ENCODE data around the gene HYLS1. TPM values are rescaled to one million over a fixed set of nuclear protein-coding genes. Genes with fewer than 3 reads are reported as not detected.

Gene HYLS1
- total RNA-seq, 3 donors from 2014 or later = 4.6 to 7.5 (median 7.1) TPM

DNA sequence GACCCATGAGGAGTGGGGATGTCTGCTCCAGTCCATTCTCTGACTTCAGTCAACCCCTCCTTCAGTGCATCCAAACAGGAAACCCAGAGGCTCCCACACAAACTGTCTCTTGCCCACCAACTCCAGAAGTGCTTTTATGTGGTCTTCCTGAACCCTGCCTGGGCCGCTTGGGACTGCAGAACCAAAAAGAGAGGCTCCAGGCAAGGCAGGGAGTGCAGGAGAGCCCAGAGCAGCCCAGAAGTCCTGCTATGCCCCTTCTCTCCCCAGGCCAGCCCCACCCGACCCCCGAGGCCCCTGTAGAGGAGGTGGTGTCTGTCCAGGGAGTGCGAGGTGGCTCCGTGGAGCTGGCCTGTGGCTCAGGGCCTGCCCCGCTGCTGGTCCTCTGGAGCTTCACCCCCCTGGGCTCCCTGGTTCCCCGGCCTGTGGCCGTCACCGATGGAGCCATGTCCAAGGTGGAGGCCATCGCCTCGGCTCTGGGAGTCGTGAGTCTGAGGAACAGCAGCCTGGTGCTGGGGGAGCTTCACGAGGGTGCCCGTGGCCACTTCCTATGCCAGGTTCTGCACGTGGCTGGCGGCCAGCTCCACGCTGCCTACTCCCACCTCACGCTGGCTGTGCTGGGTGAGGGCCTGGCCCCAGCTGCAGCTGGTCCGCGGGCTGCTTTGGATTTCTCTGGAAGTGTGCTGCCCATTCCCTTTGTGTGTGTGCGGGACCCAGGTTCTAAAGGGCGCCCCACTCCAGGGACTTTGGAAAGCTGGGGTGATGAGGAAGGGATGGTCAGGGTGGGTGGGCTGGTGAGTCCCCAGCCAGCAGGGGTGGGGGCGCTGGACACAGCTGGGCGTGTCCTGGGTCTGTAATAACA is 60.2 kb downstream of the HYLS1 start:
- DNase-seq (no peak), ATAC-seq (no peak)
- no peak for TF ChIP-seq CTCF (IDR thresholded peaks at IDR 0.05)
- no peak overlapping the region for H3K4me3 ChIP-seq
- no peaks in the 10 kb centered on the region for H3K36me3 ChIP-seq (ENCODE audit: low read depth)
- intact Hi-C loops (cut with DNase I, micrococcal nuclease) = no loop called here
- H3K4me1 ChIP-seq (ENCODE audit: low read depth) = no peaks in the 10 kb centered on the region
- H3K9me3 ChIP-seq = no peaks in the 10 kb centered on the region

- Histone ChIP-seq H3K9me3 (no peaks in the 10 kb centered on the region), H3K4me3 (no peak overlapping the region), H3K36me3 (ENCODE audit: low read depth) (no peaks in the 10 kb centered on the region), H3K4me1 (ENCODE audit: low read depth) (no peaks in the 10 kb centered on the region)
- TF ChIP-seq CTCF (IDR thresholded peaks at IDR 0.05) = no peak
- DNase-seq (no peak), ATAC-seq (no peak)
- intact Hi-C loops (cut with DNase I, micrococcal nuclease) = no loop called here
Observed at GRCh38 chr11:125948278-125949051, 61.0 kb downstream of the HYLS1 start.

DNA sequence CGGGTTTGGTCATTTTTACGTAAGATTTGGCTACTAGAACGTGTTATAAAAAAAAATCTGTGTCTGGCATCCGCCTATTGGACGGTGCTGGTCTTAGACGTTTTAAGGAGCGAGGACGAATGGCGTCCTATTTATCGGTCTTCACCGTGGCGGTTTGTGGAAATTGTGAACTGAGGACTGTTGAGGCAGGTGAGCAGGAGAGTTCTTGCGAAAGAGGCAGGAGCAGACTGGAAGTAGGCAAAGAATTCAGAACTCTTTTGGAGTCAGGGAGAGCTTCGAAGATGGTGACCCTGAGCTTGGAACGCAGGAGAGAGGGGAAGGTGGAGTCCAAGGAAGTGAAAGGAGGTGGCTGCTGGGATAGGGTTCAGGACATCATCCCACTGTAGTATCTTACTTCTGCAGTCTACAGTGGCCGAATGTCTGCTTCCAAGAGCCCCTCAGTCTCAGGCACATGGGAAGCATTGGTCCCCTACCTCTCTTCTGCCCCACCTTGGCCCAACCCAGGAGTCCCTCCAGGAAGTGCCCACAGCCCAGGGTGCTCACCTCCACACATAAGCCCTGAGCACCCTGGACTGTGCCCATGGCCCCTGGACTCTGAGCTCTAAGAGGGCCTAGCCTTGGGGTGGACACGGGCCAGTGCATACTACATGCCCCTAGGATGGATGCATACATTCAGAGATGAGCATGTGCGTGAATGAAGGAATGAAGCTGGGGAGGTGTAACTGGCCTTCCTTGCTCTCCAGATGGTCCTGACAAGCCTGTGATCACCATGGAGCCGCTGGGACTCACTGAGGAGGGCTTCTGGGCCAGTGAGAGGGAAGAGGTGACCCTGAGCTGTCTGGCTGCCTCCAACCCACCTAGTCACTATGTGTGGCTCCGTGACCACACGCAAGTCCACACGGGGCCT is 62.1 kb downstream of the HYLS1 start:
- TF ChIP-seq CTCF (IDR thresholded peaks at IDR 0.05) = no peak
- intact Hi-C loops (cut with DNase I, micrococcal nuclease) = no loop called here
- no peak for ATAC-seq
- no peaks in the 10 kb centered on the region for H3K36me3 ChIP-seq (ENCODE audit: low read depth)
- DNase-seq = no peak
- H3K4me1 ChIP-seq (ENCODE audit: low read depth) = no peaks in the 10 kb centered on the region
- H3K9me3 ChIP-seq = no peaks in the 10 kb centered on the region
- H3K4me3 ChIP-seq = no peak overlapping the region

GRCh38 chr11:125950178-125950490 is 62.7 kb downstream of the HYLS1 start:
- Histone ChIP-seq H3K4me1 (ENCODE audit: low read depth) (no peaks in the 10 kb centered on the region), H3K36me3 (ENCODE audit: low read depth) (no peaks in the 10 kb centered on the region), H3K4me3 (no peak overlapping the region), H3K9me3 (no peaks in the 10 kb centered on the region)
- no peak for ATAC-seq
- intact Hi-C loops (cut with DNase I, micrococcal nuclease) = no loop called here
- DNase-seq = no peak
- no peak for TF ChIP-seq CTCF (IDR thresholded peaks at IDR 0.05)

Other genes starting within 250 kb of the HYLS1 start
- gene ACRV1, start 206.8 kb upstream of the HYLS1 start, total RNA-seq = under 1 TPM in 1 of 3 donors, not detected in 2; 0.38 TPM
- not detected for gene PATE1, start 141.4 kb upstream of the HYLS1 start, total RNA-seq
- gene PATE2, start 108.8 kb upstream of the HYLS1 start, total RNA-seq = under 1 TPM in 1 of 3 donors, not detected in 2; 0.22 TPM
- not detected for gene PATE3, start 99.5 kb upstream of the HYLS1 start, total RNA-seq
- not detected for gene PATE4, start 54.4 kb upstream of the HYLS1 start, total RNA-seq
- 10 to 100 TPM in 1 of 3 donors, 1 to 10 TPM in 2; 5.4 to 13.0 (median 7.6) TPM for gene PUS3, start 15.5 kb downstream of the HYLS1 start, total RNA-seq
- gene DDX25, start 16.8 kb downstream of the HYLS1 start, total RNA-seq = under 1 TPM in 2 of 3 donors, not detected in 1; 0.05 to 0.54 TPM
- under 1 TPM in 1 of 3 donors, not detected in 2; 0.09 TPM for gene VSIG10L2, start 58.4 kb downstream of the HYLS1 start, total RNA-seq
- gene CDON, start 175.2 kb downstream of the HYLS1 start, total RNA-seq = 10 to 100 TPM in 1 of 3 donors, 1 to 10 TPM in 2; 3.8 to 91.6 (median 6.6) TPM

Measured in mucosa of descending colon (tissue), 3 donors.